Stimulated activated CD8-positive, alpha-beta memory T cell treated with anti-CD3 and anti-CD28 coated beads, Interleukin-2, amount 100 ng/mL, for 1 hour (primary cell): Measurements from ENCODE around the gene STXBP2.

Experiments used
- DNase-seq, 2 donors: peaks; one replicate each; pipeline ENCODE4 v3.0.0-alpha.2; 2020; ENCODE audit warnings: low read depth in 2 of 2

The STXBP2 gene

DNA sequence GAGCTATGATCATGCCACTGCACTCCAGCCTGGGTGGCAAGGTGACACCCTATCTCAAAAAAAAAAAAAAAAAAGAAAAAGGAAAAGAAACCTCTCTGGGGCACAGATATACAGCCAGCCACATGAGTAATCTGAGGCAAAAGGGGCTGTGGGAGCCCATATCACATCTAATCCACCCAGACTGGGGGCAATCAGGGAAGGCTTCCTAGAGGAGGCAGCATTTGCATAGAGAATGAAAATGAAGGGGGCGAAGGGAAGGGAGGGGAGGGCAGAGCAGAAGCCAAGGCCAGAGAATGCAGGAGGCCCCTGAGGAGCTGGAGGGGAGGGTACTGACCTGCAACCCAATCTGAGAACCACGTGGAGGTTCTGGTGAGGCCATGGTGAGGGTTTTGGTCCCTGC is 13.2 kb downstream of the STXBP2 start:
- no peak for DNase-seq

DNA sequence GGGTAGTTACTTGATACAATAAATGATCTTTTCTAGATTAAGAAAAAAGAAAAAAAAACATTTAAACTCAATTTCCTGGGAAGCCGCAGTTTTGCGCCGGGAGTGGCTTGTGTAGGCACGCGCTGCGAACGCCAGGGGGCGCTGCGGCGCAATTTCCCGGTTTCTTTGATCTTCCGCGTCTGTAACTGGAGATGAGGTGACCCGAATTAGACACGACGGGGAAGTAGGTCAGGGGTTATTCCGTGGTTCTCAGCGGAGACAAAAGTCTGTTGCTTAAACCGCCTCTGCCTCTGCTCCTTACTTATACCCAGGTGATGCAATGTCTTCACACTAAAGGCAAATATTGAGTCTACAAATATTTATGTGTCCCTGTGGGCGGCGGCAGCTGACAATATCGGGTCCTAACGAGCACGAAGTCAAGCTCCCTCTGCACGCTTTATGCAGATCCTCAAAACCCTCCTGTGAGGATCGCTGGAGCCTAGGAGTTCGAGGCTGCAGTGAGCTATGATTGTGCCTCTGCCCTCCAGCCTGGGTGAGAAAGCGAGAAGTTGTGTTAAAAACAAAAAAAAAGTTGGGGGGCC is 15.2 kb downstream of the STXBP2 start:
- peak; percentile 76 to 82 for DNase-seq

DNA sequence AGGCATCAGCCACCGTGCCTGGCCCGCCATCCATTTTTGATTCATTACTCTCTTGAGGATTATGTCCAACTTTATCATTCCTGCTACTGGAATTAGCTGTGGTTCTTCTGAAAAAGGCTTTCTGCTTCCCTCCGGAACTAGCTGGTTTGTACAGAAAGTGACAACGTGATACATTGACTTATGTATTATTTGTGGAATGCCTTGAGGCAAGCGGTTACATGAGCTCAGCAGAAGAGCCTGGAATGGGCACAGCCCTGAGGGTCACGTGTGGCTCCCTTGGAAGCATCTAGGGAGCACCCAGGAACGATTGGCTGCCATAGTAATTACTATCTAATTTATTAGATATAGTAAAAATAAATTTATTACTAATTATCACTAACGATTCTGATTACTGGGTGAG is 17.5 kb downstream of the STXBP2 start:
- no peak for DNase-seq

DNA sequence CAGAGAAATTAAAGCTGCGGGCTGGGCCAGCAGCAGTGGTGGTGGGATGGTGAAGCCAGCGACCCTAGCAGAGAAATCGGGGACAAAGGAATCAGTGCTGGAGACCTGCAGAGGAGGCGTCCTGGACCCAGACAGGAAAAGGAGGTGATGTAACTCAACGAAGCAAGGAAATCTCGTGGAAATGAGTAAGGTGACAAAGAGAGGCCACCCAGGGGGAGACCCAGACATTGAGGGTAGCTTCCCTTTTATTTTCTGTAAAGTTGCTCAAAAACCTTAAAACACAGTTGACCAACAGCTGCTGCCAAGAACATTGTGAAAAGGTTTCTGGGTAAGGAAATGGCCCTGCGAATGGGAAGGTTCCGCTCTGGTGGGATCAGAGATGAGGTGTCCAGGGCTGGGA is 18.7 kb downstream of the STXBP2 start:
- DNase-seq, result no peak

DNA sequence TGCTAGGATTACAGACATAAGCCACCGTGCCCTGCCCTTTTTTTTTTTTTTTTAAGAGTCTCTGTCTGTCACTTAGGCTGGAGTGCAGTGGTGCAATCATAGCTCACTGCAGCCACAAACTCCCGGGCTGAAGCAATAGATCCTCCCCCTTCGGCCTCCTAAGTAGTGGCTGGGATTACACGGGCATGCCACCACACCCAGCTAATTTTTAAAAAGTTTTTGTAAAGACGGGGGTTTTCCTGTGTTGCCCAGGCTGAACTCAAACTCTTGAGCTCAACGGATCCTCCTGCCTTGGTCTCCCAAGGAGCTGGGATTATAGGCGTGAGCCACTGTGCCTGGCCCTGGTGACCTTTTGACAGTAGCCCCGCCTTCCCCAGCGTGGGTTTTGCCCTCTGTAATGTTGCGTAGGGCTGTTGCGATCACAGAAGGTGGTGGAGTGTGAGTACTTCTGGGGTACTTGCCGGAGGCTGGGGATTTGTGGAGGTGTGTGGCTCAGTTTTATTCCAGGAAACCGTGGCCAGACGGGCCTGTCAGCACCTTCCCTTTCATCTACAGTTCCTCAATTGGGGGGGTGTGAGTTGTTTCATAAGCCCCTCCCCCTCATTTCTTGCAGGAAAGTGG is 20.3 kb downstream of the STXBP2 start:
- DNase-seq, result no peak

DNA sequence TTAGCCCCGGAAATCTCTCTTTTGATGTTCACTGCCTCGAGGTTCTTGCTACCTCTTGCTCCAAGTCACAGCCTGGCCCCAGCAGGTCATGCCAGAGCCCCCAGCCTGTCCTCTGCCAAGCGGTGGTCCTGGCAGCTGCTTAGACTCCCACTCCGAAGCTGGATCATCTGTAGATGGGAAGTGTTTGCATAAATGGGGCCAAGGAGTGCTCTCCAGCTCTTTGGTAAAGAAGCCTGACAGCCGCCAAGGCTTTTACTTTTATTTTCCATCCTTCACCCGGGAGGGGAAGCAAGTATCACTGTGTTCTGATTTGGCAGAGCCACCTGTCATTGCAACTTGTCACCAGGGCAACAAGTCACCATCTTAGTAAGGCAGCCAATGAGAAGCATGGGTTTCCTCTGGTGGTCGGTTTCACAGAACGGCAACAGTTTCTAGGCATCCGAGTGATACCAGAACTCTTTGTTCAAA is 21.3 kb downstream of the STXBP2 start:
- no peak for DNase-seq

DNA sequence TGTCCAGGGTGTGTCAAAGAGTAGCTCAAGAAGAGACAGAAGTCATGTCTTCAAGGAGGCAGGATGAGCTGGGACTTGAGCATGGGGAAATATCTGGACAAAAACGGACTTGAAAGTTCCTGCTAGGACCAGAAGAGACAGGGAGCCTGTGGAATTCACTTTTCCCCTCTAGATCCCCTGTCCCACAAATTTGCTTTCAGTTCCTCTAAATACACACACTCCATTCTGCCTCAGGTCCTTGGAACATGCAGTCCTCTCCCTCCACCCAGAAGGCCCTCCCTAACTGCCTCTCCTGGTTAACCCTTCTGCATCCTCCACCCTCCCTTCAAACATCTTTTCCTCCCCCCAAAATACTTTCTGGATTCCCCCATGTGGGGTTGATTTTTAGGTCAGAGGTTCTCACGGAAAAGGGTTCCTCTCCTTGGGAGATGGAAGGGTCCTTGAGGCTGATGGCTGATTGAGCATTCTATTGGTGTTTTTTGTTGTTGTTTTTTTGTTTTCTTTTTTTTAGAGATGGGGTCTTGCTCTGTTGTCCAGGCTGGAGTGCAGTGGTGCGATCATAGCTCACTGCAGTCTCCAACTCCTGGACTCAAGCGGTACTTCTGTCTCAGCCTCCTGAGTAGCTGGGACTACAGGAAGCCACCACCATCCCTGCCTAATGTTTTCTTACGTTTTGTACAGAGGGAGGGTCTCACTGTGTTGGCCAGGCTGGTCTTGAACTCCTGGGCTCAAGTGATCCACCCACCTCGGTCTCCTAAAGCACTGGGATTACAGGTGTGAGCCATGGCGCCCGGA is 25.0 kb downstream of the STXBP2 start:
- no peak for DNase-seq

DNA sequence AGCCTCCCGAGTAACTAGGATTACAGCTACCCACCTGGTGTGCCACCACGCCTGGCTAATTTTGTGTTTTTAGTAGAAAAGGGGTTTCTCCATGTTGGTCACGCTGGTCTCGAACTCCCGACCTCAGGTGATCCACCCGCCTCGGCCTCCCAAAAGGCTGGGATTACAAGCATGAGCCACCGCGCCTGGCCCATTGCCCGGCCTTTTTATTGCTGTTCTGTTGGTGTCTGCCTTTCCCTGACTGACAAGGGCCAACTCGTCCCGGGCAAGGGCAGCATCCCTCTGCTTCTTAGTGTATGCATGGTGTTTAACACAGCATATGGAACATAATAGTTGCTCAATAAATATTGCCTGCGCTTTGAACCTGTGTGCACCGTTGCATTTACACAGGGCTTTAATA is 25.7 kb downstream of the STXBP2 start:
- DNase-seq, result no peak

DNA sequence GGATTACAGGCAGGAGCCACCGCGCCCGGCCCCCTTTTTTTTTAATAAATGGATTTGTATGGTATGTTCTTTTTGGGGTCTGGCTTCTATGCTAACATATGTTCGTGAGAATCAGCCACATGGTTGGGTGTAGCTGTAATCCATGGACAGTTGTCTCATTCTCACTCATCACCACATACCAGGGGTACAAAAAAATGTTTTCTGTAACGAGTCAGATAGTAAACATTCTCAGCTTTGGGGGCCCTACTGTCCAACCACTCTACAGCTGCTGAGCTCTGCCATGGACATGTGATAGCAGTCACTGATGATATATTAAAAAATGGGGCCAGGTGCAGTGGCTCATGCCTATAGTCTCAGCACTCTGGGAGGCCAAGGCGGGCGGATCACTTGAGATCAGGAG is 26.8 kb downstream of the STXBP2 start:
- DNase-seq, result no peak

DNA sequence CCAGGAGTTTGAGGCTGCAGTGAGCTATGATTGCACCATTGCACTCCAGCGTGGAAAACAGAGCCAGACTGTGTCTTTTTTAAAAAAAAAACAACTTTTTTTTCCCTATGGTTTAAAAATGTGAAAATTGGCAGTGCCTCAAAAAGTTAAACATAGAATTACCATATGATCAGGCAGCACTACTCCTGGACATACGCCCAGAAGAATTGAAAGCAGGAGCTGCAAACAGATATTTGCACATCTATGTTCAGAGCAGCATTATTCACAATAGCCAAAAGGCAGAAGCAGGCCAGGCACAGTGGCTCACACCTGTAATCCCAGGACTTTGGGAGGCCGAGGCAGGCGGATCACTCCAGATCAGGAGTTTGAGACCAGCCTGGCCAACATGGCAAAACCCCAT is 28.2 kb downstream of the STXBP2 start:
- DNase-seq, result no peak

DNA sequence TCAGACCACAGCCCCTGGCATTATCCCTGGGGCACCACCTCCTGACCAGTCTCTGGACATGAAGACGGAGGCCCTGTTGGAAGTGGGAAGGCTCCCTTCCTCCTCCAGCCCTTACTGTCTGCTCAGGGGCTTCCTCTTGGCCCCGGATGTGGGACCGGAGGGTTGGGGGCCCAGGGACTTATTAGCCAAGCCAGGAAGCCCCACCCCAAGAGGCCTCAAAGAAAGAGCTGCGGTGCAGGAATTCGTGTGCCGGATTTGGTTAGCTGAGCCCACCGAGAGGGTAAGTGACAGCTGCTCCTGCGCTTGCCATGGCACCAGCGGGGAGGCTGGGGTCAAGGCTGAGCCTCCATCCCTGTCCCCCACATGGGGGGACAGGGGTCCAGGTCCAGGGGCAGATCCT is 31.9 kb downstream of the STXBP2 start, which contains the start of gene RETN:
TSS of gene RETN (plus strand) at position 208 of the 400 bp plus-strand sequence. CDS start 278 bp downstream, outside the sequence.
- no peak for DNase-seq

DNA sequence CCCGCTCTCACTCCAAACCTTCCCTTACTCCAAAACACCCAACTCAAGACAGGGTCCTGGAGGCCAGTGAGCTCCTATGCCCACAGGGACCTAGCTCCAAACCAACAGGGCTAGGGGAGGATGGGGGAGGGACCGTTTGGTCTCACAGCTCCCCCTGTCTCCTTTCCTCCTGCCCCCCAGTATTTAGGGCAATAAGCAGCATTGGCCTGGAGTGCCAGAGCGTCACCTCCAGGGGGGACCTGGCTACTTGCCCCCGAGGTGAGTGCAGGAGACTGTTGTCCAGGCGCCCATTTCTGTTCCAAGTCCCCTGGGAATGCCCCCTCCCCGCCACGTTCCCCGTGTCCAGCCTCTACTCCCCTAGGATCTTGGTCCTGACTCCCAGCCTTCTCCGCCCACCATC is 32.7 kb downstream of the STXBP2 start:
- no peak for DNase-seq

DNA sequence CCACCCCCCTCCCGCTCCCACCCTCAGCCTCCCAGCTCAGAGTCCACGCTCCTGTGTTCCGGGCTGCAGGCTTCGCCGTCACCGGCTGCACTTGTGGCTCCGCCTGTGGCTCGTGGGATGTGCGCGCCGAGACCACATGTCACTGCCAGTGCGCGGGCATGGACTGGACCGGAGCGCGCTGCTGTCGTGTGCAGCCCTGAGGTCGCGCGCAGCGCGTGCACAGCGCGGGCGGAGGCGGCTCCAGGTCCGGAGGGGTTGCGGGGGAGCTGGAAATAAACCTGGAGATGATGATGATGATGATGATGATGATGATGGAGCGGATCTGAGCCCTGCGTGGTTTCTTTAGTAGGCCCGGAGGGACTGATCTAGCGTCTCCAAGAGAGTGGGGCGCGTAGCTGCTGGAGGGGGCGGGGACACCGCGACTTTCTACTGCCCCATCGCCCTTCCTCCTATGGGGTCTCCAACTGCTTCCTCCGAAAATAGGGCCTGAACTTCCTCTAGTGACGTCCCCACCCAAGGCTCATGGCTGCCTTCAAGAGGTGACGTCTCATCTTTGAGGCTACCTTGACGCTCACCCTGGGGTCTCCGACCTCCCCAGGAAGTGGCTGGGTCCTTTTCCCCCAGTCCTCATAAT is 33.4 kb downstream of the STXBP2 start:
- DNase-seq, result no peak

DNA sequence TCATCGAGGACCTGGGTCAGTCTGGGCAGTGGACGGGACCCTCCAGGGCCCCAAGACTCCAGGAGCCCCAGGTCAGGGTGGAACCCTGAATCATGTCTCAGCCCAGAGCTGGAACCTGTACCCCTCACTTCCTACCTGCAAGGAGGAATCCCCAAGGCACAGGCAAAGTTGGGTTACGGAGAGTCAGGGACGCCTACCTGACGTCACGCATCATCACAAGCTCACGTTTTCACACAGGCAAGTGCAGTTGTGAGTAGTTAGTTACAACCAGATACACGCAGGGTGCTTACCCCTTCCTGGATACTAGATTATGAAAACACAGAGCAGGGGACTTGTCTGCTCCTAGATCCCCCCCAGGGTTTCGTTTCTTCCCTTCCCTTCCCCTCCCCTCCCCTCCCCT is 33.9 kb downstream of the STXBP2 start:
- no peak for DNase-seq

DNA sequence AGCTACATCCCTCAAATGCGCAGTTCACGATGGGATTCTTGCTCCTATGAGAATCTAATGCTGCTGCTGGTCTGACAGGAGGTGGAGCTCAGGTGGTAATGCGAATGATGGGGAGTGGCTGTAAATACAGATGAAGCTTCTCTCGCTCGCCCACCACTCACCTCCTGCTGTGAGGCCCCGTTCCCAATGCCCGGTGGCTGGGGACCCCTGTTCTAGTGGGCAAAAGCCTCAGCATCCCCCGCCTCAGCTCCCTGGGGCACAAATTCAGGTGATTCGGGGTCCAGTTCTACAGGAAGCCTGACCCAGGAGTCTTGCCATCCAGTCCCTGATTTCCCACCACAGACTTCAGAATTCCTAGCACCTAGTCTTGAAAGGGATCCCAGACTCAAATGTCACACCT is 35.6 kb downstream of the STXBP2 start:
- DNase-seq, result no peak

DNA sequence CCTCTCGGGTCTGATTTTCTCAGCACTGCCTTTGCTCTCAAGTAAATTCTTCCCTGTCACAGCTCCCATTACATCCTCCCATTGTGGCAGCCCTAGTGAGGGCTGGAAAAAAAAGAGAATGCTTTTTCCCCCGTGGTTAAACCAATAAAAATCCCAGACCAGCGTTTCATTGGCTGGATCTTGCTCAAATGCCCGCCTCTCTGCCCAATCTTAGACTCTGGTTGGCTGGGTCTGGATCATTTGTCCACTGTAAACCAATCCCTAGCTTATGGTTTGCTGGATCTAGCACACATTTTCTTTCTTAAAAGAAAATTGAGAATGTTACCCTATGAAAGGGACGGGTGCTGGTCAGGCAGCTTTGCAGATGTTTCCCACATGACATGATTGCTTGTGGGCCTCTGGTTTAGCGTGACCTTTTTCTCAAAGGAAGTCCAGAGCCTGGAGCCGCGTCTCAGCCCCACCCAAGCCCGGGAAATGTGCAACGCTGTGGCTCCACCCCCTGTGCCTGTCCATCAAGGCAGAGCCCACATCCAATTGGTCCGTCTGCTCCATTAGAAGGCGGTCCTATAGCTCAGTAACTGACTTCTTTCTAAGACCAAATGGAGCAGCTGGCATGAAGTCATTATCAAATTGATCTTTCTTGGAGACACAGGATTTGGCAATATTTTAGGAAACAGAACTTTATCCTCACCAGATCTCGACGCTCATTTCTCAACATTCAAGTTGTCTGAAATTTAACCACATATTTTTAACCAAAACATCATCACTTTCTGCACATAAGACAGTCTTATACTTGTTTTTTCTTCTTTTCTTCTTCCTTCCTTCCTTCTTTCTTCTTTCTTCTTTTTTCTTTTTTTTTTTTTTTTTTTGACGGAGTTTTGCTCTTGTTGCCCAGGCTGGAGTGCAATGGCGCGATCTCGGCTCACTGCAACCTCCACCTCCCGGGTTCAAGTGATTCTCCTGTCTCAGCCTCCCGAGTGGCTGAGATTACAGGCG is 37.4 kb downstream of the STXBP2 start:
- DNase-seq, result no peak

DNA sequence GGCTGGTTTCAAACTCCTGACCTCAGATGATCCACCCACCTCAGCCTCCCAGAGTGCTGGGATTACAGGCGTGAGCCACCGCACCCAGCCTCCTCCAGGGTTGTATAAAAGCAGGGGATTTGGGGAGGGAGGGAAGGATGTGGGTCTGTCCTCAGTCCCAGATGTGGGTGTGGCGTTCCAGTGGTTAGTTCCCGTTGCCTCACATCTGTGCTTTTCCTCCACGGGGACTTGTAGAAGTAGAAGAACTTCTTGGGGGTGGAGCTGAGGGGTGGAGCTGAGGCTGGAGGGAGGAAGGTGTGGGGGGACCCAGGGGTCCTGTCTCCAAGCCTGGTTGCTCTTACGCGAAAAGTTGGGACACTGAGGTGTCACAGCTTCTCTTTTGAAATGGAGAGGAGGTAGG is 39.5 kb downstream of the STXBP2 start:
- DNase-seq, result no peak

DNA sequence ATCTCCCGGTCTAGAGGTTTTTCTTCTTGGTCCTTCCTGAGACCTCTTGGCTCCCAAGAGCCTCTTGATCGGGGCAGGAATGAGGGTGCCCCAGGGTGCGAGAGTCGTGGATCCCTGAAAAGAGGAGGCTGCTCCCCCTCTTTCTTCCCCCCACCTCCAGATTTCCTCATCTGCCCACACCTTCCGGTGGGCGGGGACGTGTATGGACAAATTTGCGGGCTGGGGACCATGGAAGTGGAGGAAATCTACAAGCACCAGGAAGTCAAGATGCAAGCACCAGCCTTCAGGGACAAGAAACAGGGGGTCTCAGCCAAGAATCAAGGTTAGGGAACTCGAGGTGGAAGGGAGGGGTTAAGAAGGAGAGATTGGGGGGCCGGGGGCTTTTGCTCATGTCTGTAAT is 39.9 kb downstream of the STXBP2 start, which contains the start of gene MCEMP1:
TSS of gene MCEMP1 (plus strand) at position 237 of the 400 bp plus-strand sequence. CDS start at position 268, 31 bp downstream.
- no peak for DNase-seq

DNA sequence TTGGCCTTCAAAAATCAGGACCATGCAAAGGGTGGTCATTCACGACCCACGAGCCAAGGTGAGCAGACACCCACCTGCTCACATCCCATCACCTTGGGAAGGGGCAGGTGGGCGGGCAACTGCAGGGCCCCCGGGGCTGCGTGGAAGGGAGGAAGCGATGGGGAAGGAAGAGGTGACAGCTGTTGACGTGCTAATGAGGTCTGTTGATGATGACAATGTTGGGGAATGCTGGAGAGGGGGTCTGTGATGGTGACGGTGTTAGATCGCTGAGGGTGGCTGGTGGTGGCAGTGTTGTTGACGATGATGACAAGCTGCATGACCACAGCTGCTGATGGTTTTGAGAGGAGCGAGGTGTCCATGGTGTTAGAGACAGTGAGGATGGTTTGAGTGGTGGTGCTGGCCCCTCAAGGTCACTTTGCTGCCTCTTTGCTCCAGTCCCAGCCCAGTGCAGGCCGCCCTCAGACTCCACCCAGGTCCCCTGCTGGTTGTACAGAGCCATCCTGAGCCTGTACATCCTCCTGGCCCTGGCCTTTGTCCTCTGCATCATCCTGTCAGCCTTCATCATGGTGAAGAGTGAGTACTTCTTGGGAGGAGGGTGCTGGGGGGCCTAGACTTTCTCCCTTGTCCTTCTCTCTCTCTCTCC is 40.9 kb downstream of the STXBP2 start:
- DNase-seq, result no peak

DNA sequence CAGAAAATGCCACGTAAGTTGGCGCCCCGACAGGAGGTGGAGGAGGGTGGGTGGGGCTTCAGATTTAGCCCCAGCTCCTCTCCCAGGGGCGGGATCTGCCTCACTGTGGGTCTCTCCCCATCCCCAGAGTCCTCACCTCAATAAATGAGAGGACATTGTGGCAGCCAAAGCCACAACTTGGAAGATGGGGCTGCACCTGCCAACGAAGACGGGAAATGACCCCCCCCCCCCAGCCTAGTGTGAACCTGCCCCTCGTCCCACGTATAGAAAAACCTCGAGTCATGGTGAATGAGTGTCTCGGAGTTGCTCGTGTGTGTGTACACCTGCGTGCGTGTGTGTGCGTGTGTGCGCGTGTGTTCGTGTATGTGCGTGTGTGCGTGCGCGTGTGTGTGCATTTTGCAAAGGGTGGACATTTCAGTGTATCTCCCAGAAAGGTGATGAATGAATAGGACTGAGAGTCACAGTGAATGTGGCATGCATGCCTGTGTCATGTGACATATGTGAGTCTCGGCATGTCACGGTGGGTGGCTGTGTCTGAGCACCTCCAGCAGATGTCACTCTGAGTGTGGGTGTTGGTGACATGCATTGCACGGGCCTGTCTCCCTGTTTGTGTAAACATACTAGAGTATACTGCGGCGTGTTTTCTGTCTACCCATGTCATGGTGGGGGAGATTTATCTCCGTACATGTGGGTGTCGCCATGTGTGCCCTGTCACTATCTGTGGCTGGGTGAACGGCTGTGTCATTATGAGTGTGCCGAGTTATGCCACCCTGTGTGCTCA is 42.3 kb downstream of the STXBP2 start:
- peak in 1 of 2 donors; percentile 54 for DNase-seq
